NCI-H187 (cell line): ENCODE results near the gene TNRC6A.
A peak's percentile ranks its signal among the peaks of the same experiment; 100 is the strongest.
"Not testable (repeated sequence)": the region's sequence is repeated elsewhere in the genome, so short reads cannot be mapped to it uniquely, and the experiment has no call there.

Experiments
- DNase-seq, 2 experiments: peaks; one replicate each; lab custom pipeline; 2025; lab: John Stamatoyannopoulos, UW

The TNRC6A gene

GRCh38 chr16:24728011-24728410 lies 1.4 kb upstream of the TNRC6A start:
- no peak for DNase-seq

GRCh38 chr16:24728891-24729242 lies 584 bp upstream of the TNRC6A start:
- DNase-seq: no peak

- no peak for DNase-seq
Observed at GRCh38 chr16:24729951-24730815, 732 bp downstream of the TNRC6A start.

GRCh38 chr16:24730914-24731313 lies 1.5 kb downstream of the TNRC6A start:
- DNase-seq: no peak

- DNase-seq: no peak
Observed at GRCh38 chr16:24731722-24732419, 2.4 kb downstream of the TNRC6A start.

GRCh38 chr16:24734382-24734781 lies 4.9 kb downstream of the TNRC6A start:
- no peak for DNase-seq

GRCh38 chr16:24736758-24737157 lies 7.3 kb downstream of the TNRC6A start:
- no peak for DNase-seq

GRCh38 chr16:24737391-24737871 lies 8.0 kb downstream of the TNRC6A start:
- DNase-seq: no peak

- no peak for DNase-seq
Observed at GRCh38 chr16:24737916-24738594, 8.6 kb downstream of the TNRC6A start.

- DNase-seq: no peak
Observed at GRCh38 chr16:24738895-24739294, 9.4 kb downstream of the TNRC6A start.

GRCh38 chr16:24741862-24742261 lies 12.4 kb downstream of the TNRC6A start:
- no peak for DNase-seq

GRCh38 chr16:24742610-24743009 lies 13.2 kb downstream of the TNRC6A start:
- DNase-seq: not testable (repeated sequence)

GRCh38 chr16:24745391-24745790 lies 15.9 kb downstream of the TNRC6A start:
- DNase-seq: no peak

- no peak for DNase-seq
Observed at GRCh38 chr16:24745791-24746190, 16.3 kb downstream of the TNRC6A start.

GRCh38 chr16:24747441-24747840 lies 18.0 kb downstream of the TNRC6A start:
- DNase-seq: peak; percentile 52 to 69

- no peak for DNase-seq
Observed at GRCh38 chr16:24748242-24748641, 18.8 kb downstream of the TNRC6A start.

GRCh38 chr16:24749310-24749709 lies 19.9 kb downstream of the TNRC6A start:
- DNase-seq: no peak

- DNase-seq: not testable (repeated sequence)
Observed at GRCh38 chr16:24749872-24750271, 20.4 kb downstream of the TNRC6A start.

GRCh38 chr16:24753000-24753399 lies 23.5 kb downstream of the TNRC6A start:
- no peak for DNase-seq

GRCh38 chr16:24753437-24753836 lies 24.0 kb downstream of the TNRC6A start:
- no peak for DNase-seq

- DNase-seq: no peak
Observed at GRCh38 chr16:24754543-24754942, 25.1 kb downstream of the TNRC6A start.

- no peak for DNase-seq
Observed at GRCh38 chr16:24755201-24755874, 25.9 kb downstream of the TNRC6A start.
